Suppressor macrophage treated with lipopolysaccharide for 4 hours (primary cell): ENCODE results near the gene E2F7.
A peak's percentile ranks its signal among the peaks of the same experiment; 100 is the strongest.
"Not testable (repeated sequence)": the region's sequence is repeated elsewhere in the genome, so short reads cannot be mapped to it uniquely, and the experiment has no call there.

ENCODE experiments used
- DNase-seq: peaks from one replicate; pipeline ENCODE4 v3.0.0-alpha.2; 2020

E2F7 gene, protein sequence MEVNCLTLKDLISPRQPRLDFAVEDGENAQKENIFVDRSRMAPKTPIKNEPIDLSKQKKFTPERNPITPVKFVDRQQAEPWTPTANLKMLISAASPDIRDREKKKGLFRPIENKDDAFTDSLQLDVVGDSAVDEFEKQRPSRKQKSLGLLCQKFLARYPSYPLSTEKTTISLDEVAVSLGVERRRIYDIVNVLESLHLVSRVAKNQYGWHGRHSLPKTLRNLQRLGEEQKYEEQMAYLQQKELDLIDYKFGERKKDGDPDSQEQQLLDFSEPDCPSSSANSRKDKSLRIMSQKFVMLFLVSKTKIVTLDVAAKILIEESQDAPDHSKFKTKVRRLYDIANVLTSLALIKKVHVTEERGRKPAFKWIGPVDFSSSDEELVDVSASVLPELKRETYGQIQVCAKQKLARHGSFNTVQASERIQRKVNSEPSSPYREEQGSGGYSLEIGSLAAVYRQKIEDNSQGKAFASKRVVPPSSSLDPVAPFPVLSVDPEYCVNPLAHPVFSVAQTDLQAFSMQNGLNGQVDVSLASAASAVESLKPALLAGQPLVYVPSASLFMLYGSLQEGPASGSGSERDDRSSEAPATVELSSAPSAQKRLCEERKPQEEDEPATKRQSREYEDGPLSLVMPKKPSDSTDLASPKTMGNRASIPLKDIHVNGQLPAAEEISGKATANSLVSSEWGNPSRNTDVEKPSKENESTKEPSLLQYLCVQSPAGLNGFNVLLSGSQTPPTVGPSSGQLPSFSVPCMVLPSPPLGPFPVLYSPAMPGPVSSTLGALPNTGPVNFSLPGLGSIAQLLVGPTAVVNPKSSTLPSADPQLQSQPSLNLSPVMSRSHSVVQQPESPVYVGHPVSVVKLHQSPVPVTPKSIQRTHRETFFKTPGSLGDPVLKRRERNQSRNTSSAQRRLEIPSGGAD

DNA sequence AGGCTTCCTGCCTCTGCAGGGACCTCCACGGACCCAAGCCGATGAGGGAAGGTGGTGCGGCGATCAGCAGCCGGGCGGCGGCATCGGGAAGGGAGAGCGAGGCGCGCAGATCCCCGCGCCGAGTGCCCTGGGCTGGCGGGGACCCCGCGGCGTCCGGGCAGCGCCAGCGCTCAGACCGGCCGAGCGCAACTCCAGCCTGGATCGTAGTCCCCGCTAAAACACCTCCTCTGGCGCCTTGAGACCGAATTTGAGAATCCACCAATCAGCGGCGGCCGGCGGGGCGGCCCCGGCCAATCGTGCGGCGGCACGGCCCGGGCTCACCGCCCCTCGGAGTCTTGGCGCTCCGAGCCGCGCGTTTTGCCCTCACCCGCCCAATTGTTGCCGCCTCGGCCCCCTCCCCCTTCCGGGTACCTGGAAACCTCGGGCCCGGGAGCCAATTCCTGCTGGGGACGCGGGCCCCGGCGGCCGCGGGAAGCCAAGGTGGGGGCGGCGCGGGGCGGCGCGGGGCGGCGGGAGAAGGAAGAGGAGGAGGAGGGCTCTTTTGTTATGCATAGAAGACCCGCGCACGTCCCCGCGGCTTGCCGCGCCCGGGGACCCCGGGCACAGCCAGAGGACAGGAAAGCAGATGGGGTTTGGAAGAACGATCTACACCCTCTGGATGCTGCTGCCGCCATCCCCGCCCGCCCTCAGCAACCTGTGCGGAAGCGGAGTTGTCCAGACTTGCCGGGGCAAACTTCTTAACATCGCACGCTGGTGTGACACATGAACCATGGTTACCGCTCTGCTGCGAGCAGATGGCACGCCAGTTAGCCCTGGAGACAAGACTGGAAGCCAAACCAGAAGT lies at the start of gene E2F7:
Gene E2F7 (minus strand): TSS at position 209 of the 844 bp plus-strand sequence. CDS start 934 bp downstream, outside the sequence.
- DNase-seq: peak; percentile 87

DNA sequence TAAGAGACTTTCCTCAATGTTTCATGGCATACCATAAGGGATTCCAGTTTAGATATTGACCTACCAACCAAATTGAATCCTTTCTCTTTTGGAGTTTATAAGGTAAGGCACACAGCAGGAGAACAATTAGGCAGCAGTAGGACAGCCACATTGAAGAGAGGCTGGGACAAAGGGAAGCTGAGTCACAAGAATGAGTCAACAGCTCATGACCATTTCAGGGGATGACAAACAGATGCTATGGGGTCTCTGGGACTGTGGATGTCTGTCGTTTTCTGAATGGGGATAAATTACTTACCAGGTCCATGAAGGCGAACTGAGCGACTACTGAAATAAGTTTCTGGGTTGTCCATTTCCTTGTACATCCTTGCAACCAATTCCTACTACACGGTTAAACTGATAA lies 48.6 kb upstream of the E2F7 start:
- DNase-seq: no peak

DNA sequence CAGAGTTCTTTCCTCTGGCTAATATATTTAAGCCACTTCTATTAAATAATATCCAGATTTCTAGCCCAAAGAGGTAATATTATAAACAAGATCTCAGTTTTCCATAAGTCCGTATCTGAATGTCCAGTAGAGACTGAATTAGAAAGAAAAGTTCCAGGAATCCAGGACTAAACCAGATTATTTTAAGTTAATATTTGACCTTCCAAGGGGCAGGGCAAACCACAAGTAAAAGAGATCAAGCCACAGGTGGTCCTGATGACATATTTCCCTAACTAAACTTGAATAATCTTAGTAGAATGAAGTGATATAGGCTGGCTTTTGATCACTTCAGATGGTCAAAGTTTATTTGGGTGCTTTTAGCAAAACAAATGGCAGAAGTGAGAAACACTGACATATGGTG lies 43.3 kb upstream of the E2F7 start:
- no peak for DNase-seq

DNA sequence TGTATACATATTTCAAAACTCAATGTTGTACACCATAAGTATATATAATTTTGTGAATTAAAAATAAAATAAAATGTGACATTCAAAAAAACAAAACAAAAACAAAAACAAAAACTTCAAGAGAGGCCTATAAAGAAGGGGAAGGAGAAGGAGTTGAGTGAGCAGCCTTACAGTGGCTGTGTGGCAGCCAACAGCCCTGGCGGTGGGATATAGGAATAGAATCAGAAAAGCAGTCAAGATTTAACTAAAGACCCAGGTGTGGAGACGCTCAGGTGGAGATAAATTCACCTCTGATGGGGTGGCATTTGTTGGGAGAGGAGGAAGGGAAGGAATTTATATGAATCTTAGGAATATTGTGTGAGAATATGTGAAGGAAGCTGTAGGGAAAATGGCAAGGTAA lies 41.8 kb upstream of the E2F7 start:
- no peak for DNase-seq

DNA sequence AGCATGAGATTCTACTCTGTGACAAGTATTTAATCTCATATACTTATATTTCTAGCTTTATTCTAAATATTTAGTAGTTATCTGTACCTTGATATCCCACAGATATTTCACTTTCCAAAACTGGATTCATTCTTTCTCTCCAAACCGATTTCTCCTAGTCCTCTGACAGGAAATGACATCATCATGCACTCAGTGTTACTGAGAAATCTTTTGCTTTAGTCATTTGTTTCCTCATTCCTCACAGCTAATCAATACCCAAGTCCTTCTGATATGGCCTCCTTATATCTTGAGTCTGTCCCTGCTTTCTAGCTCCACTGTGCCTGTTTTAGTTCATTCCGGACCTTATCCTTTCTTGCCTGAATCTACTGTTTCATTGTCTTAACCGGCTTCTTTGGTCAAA lies 39.4 kb upstream of the E2F7 start:
- no peak for DNase-seq

DNA sequence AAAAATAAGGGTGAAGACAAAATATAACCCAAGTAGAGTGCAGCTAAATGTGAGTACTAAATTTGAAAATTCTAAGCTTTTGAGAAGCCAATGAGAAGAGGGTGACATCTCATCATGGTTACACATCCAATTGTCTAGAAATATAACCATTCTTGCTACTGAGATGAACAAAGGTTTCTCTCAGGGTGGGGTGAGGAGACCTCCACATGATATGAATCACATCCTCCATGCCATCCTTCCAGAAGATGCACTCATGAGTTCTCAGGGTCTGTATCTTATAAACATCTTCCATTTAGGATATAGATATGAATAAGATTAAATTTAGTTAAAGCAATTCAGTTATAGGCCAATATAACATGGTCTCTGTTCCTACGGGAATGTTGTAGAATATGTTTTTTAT lies 38.9 kb upstream of the E2F7 start:
- no peak for DNase-seq

DNA sequence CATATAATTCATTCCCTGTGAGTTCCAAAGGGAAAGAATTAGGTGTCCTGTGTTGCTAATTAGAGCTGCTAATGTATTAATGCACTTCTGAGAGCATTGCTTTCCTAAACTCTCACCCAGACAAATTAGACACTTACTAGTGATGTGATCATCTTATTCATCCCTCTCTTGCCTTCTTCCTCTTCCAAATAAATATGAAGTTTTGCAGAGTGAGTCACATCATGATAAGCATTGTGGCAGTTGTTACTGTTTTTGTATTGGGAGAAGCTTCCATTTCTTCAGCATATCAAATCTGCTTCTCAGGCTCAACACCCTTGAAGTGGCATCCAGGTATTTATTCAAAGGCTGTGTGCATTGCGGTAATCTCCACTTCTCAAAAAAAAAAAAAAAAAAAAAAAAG lies 37.3 kb upstream of the E2F7 start:
- DNase-seq: no peak

DNA sequence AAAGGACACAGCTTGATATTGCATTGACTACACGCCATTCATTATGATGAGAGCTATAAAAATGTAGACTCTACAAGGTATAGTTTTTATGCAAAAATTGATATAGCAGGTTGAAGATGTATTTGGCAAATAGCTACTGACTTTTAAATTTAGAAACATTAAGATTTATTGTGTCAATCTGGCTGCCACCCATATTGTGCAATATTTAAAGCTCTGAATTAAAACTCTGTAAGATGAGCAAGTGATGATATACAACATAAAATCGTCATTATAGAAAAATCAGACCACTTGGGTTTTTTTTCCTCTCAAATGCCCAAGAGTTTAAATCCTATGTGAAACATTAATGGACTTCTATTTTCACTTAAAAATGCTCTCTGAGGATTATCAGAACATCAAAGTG lies 36.8 kb upstream of the E2F7 start:
- DNase-seq: no peak

DNA sequence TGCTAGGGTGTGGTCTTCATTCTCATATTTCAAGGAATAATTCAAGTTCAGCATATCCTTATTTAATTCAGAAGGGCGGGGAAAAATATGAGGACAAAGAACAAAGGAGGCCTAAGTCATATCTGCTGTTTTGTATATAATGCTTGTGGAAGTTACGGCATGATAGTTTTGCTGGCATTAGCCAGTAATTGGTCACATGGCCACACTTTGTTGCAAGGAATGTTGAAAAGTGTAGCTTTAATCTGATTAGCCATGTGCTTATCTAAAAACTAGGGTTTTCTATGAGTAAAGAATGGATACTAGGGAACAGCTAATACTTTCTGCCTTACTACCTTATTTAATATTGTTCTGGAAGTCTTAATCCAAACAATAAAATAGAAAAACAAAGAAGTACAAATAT lies 34.4 kb upstream of the E2F7 start:
- no peak for DNase-seq

DNA sequence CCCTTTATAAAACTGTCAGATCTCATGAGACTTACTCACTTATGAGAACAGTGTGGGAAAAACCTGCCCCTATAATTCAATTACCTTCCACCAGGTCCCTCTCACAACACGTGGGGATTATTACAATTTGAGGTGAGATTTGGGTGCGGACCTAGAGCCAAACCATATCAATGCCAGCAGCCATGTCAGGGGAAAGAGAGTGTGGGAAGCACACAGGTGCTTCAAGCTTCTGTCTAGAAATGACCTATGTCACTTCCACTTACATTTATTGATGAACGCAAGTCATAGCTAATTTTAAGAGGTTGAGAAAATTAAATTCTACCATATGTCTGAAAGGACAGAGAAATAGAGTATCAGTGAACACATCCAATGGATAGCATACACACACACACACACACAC lies 32.5 kb upstream of the E2F7 start:
- DNase-seq: no peak

DNA sequence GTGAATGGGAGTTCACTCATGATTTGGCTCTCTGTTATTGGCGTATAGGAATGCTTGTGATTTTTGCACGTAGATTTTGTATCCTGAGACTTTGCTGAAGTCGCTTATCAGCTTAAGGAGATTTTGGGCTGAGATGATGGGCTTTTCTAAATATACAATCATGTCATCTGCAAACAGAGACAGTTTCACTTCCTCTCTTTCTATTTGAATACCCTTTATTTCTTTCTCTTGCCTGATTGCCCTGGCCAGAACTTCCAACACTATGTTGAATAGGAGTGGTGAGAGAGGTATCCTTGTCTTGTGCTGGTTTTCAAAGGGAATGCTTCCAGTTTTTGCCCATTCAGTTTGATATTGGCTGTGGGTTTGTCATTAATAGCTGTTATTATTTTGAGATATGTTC lies 26.9 kb upstream of the E2F7 start:
- not testable (repeated sequence) for DNase-seq

DNA sequence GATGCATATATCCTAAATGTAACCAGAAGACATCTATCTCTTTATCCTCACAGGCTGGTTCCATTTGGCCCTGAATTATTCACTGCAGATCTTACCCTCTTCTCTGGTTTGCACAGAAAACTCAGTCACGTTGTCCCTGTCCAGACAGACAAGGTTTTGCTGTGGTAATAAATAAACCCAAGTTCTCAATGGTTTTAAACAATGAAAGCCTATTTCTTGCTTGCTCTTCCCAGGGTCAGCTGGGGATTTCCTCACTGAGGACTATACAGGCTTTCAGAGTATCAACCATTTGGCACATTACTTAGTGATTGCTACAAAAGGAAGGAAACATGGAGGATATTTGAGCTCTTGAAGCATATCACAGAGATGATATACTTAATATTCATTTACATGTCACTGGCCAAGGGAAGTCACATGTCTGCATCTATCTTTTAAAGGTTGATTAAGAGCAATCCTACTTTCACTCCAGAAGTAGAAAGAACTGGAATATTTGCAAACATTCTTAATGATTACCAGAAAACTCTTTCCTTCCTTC lies 24.4 kb upstream of the E2F7 start:
- DNase-seq: no peak

DNA sequence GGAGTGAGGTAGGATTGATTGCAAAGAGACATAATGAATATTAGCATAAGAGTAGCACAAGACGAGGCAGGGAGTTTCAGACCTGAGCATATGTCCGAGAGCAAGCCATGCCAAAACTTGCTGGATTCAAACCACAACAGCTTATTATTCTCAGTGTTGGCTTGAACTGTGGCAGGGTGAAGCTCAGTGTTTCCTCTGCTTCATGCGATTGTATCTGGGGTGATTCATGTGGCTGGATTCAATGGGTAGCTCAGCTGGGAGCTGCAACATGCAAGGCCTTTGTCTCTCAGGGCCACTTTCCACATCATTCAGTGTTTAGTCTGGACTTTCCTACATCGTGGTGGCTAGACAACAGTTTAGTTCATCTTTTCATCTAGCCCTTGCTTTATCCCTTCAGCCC lies 22.1 kb upstream of the E2F7 start:
- DNase-seq: no peak

DNA sequence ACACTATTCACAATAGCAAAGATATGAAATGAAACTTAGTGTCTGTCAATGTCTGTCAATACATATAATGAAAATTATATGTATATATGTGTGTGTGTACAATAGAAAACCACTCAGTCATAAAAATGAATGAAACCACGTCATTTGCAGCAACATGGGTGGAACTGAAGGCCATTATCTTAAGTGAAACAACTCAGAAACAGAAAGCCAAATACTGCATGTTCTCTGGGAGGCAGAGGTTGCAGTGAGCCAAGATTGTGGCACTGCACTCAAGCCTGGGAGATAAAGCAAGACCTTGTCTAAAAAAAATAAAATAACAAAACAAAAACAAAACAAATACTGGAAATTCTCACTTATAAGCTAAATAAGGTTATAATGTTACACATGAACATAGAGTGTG lies 16.7 kb upstream of the E2F7 start:
- no peak for DNase-seq

DNA sequence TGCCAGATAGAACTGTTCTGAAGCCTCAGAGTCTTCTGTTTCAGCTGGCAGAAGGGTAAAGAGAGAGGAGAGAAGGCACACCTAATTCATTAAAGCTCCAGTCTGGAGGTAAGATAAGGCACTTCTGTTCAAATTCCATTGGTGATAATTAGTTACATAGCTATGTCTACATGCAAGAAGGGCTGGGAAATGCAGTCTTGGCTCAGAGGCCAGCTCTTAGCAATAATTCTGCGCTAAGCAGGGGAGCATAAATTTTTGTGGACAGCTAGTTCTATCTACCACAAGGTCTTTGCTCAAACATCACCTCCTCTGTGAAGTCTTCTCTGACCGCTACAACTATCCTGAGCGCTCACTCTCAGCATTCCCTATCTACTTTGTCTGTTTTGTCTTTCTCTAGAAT lies 14.3 kb upstream of the E2F7 start:
- no peak for DNase-seq

DNA sequence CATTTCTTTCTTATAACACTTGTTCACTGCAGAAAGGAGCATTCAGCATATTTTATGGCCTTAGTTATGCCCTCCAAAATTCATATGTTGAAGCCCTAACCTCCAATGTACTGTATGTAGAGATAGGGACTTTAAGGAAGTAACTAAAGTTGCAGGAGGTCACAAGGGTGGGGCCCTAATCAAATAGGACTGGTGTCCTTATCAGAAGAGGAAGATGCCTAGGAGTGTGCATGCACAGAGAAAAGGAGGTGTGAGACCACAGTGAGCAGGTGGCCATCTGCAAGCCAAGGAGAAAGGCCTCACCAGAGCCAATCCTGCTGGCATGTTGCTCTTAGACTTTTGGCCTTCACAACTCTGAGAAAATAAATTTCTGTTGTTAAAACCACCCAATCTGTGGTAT lies 12.9 kb upstream of the E2F7 start:
- DNase-seq: no peak

DNA sequence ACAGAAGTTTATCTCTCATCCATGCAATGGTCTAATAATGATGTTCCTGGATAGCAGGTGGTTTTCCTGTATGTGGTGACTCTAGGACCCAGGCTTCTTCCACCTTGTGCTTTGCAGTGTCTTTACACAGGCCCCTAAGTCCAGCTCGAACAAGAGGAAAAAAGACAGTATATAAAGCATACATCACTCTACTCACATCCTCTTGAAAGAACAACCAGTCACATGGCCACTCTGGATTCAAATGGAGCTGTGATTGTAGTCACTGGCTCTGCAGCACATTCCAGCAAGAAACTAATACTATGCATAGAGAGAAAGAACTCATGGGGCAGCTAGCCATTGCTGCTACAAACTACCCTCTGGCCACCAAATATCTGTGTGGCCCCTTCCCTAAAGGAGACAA lies 11.5 kb upstream of the E2F7 start:
- DNase-seq: no peak

DNA sequence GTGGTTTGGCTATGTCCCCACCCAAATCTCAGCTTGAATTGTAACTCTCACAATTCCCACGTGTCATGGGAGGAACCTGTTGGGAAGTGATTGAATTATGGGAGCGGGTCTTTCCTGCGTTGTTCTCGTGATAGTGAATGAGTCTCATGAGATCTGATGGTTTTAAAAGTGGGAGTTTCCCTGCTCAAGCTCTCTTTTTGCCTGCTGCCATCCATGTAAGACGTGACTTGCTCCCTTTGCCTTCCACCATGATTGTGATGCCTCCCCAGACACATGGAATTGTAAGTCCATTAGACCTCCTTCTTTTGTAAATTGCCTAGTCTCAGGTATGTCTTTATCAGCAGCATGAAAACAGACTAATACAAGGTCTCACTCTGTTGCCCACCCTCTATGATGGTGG lies 8.5 kb upstream of the E2F7 start:
- DNase-seq: not testable (repeated sequence)

DNA sequence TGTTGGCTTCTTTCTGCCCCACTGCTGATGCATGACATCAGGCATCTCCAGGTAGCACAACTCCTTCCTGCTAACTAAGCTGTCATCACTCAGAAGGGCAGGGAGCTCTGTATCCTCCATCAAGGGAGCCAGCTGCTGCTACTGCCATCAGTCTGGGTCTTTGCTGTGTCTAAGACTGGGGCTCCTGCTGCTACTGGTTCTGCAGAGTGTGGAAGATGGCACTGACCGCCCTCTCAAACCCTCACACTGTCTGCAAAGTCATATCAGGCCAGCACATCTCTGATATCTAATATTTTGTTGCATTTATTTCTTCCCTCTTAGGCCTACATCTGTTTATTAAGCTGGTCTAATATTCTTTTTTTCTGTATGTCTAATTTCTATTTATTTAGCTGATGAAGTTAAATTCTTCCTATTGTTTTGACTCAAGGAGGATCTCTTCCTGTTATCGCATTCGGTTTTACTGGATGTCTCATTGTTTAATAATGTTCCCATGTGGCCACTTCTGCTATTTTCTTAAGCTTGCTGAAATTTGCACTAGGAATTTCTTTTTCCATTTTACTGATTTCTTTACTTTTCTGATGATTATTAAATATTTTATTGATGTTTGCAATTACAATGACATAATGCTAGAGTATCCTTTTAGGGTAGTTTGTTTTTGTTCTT lies 7.6 kb upstream of the E2F7 start:
- no peak for DNase-seq

DNA sequence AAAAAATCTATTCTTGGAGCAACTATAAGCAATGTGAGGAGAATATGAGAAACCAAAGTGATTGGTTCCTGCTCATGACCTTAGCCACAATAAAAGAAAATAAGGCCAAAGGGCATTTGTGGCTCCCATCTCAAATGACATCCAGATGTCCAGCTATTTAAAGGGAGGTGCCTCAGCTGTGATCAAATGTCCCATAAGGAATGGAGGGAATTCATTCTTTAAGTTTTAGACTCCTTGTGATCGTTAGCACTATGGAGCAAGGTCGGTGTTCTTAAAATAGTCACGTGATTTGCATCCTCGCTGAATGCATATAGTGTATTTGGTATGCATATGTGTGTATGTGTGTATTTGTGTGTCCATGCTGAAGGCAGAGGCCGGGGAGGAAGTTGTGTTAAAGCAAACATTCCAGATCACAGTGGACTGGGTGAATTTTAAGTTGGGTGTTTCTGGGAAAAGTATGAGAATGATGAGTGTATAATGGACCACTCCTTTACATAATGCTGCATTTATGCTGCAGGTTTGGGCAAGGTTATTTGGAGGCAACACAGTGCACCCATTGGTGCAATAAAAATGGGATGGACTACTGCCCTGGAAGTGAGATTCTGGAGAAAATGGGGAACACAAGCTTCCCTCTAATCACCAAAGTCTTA lies 5.6 kb upstream of the E2F7 start:
- DNase-seq: no peak

DNA sequence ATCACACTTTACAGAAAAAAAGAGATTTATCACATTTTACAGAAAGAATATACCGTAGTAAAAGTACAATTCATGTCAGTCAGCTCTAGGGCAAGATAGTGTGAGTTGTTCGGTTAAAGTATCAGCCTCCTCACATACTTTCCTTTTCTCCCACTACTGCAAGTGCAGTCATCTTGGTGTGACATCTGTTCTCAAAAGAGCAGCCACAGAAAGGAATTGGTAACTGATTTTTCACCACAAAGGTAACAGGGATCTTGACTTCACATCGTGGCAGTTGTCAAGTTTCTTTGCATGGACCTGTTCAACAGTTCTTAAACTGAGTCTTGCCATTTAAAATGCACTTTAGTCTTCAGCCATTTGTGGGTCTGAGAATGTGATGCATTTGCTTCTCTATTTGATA lies 5.0 kb upstream of the E2F7 start:
- no peak for DNase-seq

DNA sequence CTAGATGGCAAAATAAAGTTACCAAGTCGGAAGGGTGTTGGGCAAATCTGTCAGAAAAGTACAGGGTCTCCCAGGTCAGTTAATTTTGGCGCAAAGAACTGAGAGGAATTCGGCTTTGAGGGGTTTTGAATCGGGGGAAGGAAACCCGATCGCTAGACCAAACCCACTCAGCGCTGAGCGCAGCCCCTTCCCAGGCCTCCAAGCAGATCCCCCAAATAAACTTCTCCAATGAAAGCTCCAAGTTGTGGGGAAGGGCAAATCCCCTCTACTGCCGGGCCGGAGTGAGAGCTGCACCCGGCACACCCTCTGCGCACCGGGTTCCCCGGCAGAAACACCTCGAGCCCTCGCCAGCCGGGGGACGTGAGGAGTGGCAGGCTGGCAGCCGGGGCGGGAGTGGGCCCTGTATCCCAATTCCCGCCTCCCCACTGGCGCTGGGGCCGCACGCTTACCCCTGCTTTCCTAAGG lies 441 bp downstream of the E2F7 start:
- peak; percentile 12 for DNase-seq
